ENCODE measurements around the gene ZNF341.

ZNF341 gene

GRCh38 chr20:33828326-33828844 is 96.6 kb downstream of the ZNF341 start:
- Histone ChIP-seq H3K4me1 (ENCODE audit: control insufficient read depth, insufficient read depth, low read length) (peaks cover 26% of the 10 kb centered on the region), H3K9me3 (ENCODE audit: control insufficient read depth, insufficient read depth, low read depth, low read length) (no peaks in the 10 kb centered on the region), H3K4me3 (ENCODE audit: low read depth, low read length) (no peak overlapping the region), H3K27ac (ENCODE audit: extremely low read depth, low read depth, low read length) (peak overlapping the region; percentile 38; the same call in 1 of the 2 replicates), H3K36me3 (ENCODE audit: control insufficient read depth in 2 of 2, insufficient read depth in 1 of 2, low read length in 2 of 2) (no peaks in the 10 kb centered on the region)
- TF ChIP-seq ZNF394 (tag by site-specific recombination; IDR thresholded peaks at IDR 0.05; ENCODE audit: borderline replicate concordance) (no peak), ZBTB48 (tag by site-specific recombination; IDR thresholded peaks at IDR 0.05) (peak; percentile 77; the same call in 1 of the 2 replicates), SP7 (tag by site-specific recombination; IDR thresholded peaks at IDR 0.05) (0 out of 2 replicates have a peak, but pooled peaks have one; percentile 22), ZBTB17 (tag by site-specific recombination; IDR thresholded peaks at IDR 0.05) (0 out of 2 replicates have a peak, but pooled peaks have one; percentile 25)
- TF ChIP-seq, protein P1, sequence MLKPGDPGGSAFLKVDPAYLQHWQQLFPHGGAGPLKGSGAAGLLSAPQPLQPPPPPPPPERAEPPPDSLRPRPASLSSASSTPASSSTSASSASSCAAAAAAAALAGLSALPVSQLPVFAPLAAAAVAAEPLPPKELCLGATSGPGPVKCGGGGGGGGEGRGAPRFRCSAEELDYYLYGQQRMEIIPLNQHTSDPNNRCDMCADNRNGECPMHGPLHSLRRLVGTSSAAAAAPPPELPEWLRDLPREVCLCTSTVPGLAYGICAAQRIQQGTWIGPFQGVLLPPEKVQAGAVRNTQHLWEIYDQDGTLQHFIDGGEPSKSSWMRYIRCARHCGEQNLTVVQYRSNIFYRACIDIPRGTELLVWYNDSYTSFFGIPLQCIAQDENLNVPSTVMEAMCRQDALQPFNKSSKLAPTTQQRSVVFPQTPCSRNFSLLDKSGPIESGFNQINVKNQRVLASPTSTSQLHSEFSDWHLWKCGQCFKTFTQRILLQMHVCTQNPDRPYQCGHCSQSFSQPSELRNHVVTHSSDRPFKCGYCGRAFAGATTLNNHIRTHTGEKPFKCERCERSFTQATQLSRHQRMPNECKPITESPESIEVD (tag by site-specific recombination; IDR thresholded peaks at IDR 0.05): 0 out of 2 replicates have a peak, but pooled peaks have one; percentile 43
- CTCF ChIA-PET: no interaction called here
- POLR2A ChIA-PET: no interaction called here

DNA sequence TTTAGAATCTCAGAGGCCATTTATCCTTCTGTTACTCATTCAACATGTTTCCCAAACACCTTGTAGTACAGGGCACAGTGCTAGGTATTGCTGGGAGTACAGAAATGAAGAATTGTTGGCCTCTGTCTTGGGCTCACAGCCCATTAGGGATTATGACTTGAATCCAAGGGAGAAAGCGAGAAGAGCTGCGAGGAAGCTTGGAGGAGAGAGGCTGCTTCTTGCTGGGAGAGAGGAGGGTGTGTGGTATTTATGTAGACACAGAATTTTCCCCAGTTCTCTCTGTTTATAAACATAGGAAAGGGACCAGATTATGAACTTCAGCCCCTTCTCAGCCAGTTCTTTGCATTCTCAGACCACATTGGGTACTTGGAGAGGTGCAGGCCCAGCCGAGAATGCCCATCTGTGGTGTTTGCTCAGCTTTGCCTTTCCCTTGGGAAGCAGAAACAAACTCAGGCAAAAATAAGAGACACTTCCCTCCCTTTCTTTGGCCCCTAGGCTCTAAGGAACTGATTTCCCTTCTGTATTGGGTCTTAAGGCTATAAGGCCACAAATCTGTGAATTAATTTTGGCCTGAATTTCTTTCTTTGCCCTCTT is 97.3 kb downstream of the ZNF341 start:
- POLR2A ChIA-PET: no interaction called here
- H3K27ac ChIP-seq (ENCODE audit: extremely low read depth, low read depth, low read length): peak overlapping the region; percentile 38; the same call in 1 of the 2 replicates

More for the DNA sequence above, 97.3 kb downstream of the ZNF341 start:
- TF ChIP-seq, protein P2, sequence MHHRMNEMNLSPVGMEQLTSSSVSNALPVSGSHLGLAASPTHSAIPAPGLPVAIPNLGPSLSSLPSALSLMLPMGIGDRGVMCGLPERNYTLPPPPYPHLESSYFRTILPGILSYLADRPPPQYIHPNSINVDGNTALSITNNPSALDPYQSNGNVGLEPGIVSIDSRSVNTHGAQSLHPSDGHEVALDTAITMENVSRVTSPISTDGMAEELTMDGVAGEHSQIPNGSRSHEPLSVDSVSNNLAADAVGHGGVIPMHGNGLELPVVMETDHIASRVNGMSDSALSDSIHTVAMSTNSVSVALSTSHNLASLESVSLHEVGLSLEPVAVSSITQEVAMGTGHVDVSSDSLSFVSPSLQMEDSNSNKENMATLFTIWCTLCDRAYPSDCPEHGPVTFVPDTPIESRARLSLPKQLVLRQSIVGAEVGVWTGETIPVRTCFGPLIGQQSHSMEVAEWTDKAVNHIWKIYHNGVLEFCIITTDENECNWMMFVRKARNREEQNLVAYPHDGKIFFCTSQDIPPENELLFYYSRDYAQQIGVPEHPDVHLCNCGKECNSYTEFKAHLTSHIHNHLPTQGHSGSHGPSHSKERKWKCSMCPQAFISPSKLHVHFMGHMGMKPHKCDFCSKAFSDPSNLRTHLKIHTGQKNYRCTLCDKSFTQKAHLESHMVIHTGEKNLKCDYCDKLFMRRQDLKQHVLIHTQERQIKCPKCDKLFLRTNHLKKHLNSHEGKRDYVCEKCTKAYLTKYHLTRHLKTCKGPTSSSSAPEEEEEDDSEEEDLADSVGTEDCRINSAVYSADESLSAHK (tag by site-specific recombination; IDR thresholded peaks at IDR 0.05): no peak
- TF ChIP-seq ZBTB17 (tag by site-specific recombination; IDR thresholded peaks at IDR 0.05) (0 out of 2 replicates have a peak, but pooled peaks have one; percentile 8), ZBTB1 (tag by site-specific recombination; IDR thresholded peaks at IDR 0.05) (no peak), ZNF302 (tag by site-specific recombination; IDR thresholded peaks at IDR 0.05; ENCODE audit: low read depth) (no peak), KLF10 (tag by site-specific recombination; IDR thresholded peaks at IDR 0.05) (no peak), ZBTB10 (tag by site-specific recombination; IDR thresholded peaks at IDR 0.05) (no peak), PRDM1 (tag by site-specific recombination; IDR thresholded peaks at IDR 0.05) (0 out of 2 replicates have a peak, but pooled peaks have one; percentile 15), ZNF37A (tag by site-specific recombination; IDR thresholded peaks at IDR 0.05) (no peak), ZNF544 (tag by site-specific recombination; IDR thresholded peaks at IDR 0.05) (no peak), ZNF391 (tag by site-specific recombination; IDR thresholded peaks at IDR 0.05; ENCODE audit: borderline replicate concordance, low read depth) (no peak), KLF16 (tag by site-specific recombination; IDR thresholded peaks at IDR 0.05) (no peak), HIC1 (tag by site-specific recombination; IDR thresholded peaks at IDR 0.05) (no peak), YY1 (tag by site-specific recombination; IDR thresholded peaks at IDR 0.05) (no peak), BCL11A (tag by site-specific recombination; IDR thresholded peaks at IDR 0.05; ENCODE audit: low read depth) (no peak), ZSCAN5A (tag by site-specific recombination; IDR thresholded peaks at IDR 0.05) (no peak), ZNF473 (tag by site-specific recombination; IDR thresholded peaks at IDR 0.05) (no peak)
- Histone ChIP-seq H3K36me3 (ENCODE audit: control insufficient read depth in 2 of 2, insufficient read depth in 1 of 2, low read length in 2 of 2) (no peaks in the 10 kb centered on the region), H3K4me3 (ENCODE audit: low read depth, low read length) (no peak overlapping the region), H3K4me1 (ENCODE audit: control insufficient read depth, insufficient read depth, low read length) (peaks cover 26% of the 10 kb centered on the region), H3K9me3 (ENCODE audit: control insufficient read depth, insufficient read depth, low read depth, low read length) (no peaks in the 10 kb centered on the region)
- CTCF ChIA-PET: no interaction called here

All from HEK293 (cell line).